Measurements from ENCODE around the gene QKI. TPM values are rescaled to one million over a fixed set of nuclear protein-coding genes. Genes with fewer than 3 reads are reported as not detected.

QKI gene
- total RNA-seq, 1 experiment from 2014 or later: 176 TPM

DNA sequence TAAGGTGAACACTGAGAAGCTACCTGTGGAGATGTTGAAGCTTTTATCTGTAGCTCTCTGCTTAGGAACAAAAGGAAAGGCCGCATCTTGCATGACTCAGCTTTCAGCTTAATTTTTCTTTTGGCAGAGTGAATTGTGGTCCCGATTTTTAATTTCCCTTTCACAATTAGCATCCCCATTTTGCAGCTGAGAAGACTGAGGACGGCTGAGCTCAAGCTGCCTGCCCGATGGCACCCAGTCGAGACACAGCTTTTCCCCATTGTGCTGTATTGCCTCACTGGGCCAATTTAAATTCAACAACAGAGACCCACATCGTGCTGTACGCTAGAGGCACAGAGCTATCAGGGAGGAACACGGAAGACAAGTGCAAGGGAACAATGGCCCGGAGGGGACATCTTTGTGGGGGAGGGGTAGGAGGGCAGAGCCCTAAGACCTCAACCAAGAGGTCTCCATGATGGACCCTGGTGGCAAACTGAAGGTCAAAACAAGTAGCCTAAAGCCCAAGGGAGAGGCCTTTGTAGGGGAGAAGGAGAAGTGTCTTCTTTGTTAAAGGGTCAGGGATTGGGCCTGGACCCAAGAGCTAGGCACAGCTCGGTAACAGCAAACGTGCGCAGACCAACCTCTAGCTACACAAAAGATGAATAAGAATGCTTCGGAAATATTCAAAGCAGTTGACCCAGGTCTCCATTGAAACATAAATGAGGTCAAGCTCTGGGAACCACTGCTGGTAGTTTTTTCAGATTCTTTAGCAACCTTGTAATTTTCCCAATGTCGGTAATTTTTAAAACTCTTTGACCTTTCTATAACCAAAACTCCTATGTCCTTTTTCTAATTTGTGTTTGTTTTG lies 13.3 kb upstream of the QKI start:
- Histone ChIP-seq H4K20me1 (ENCODE audit: control insufficient read depth, insufficient read depth, insufficient read length) (no peaks in the 10 kb centered on the region), H3K23ac (ENCODE audit: insufficient read length, low read depth, low read length) (no peak overlapping the region), H2BK12ac (ENCODE audit: insufficient read length, low read depth, low read length) (no peak overlapping the region), H3K23me2 (ENCODE audit: insufficient read length, low read depth, low read length, poor library complexity, severe bottlenecking) (peaks cover 3% of the 10 kb centered on the region), H3K18ac (ENCODE audit: insufficient read length, low read depth, low read length) (no peak overlapping the region), H3K56ac (ENCODE audit: insufficient read length, low read depth, low read length) (no peak overlapping the region), H4K5ac (ENCODE audit: insufficient read length, low read depth, low read length) (no peak overlapping the region), H3K4ac (ENCODE audit: low read depth, low read length) (no peak overlapping the region), H3K4me1 (ENCODE audit: insufficient read depth, low read length) (peaks cover 5% of the 10 kb centered on the region; the same call in 1 of the 2 replicates), H2AFZ (ENCODE audit: low read length) (no peak overlapping the region), H3K9ac (ENCODE audit: extremely low read depth, insufficient read length, low read length) (no peak overlapping the region), H4K8ac (replicated peaks; ENCODE audit: insufficient read length, low read depth, low read length) (no peak overlapping the region), H3K14ac (ENCODE audit: insufficient read depth, low read length) (no peak overlapping the region), H2AK5ac (ENCODE audit: insufficient read length, low read length) (no peak overlapping the region), H4K91ac (ENCODE audit: insufficient read length, low read depth, low read length) (no peak overlapping the region), H2BK15ac (ENCODE audit: low read depth, low read length) (no peak overlapping the region), H3K27ac (ENCODE audit: insufficient read length, low read depth, low read length) (no peak overlapping the region), H3K9me3 (ENCODE audit: control insufficient read depth, low read depth, low read length) (no peaks in the 10 kb centered on the region), H3K27me3 (ENCODE audit: insufficient read depth, low read length) (no peaks in the 10 kb centered on the region), H2BK120ac (ENCODE audit: low read depth, low read length, poor library complexity, severe bottlenecking) (no peak overlapping the region), H3T11ph (ENCODE audit: low read length) (no peak overlapping the region), H3K4me2 (ENCODE audit: insufficient read depth, insufficient read length, low read length) (no peak overlapping the region), H3K79me2 (ENCODE audit: insufficient read depth, low read length) (no peaks in the 10 kb centered on the region), H3K79me1 (ENCODE audit: insufficient read depth, low read depth, low read length, poor library complexity, severe bottlenecking) (no peaks in the 10 kb centered on the region), H2BK5ac (ENCODE audit: insufficient read length, low read length) (no peak overlapping the region), H2BK20ac (ENCODE audit: low read depth, low read length, poor library complexity, severe bottlenecking) (no peak overlapping the region)
- Mint-ChIP-seq H3K27me3 (ENCODE audit: low read depth) (peaks cover 15% of the 10 kb centered on the region), H3K4me3 (no peak overlapping the region; a peak in 1 of 5 replicates), H3K36me3 (ENCODE audit: insufficient read depth in 1 of 3, low read depth in 3 of 3) (0 out of 7 replicates have a peak, but pooled peaks cover 0 to 4% (median 0%) of the 10 kb centered on the region in 3 experiments), H3K4me1 (peaks cover 62 to 66% of the 10 kb centered on the region in 2 experiments), H3K9me3 (no peaks in the 10 kb centered on the region; a peak in 3 of 5 replicates), H3K27ac (peak overlapping the region; percentile 65 to 78 (median 67); a peak in 3 of 7 replicates)
- DNase-seq: no peak
- no CpG with 5 or more reads among the region's 14 CpGs for WGBS (ENCODE audit: extremely low coverage, insufficient read length, low lambda C conversion rate)
- TF ChIP-seq, protein P1, sequence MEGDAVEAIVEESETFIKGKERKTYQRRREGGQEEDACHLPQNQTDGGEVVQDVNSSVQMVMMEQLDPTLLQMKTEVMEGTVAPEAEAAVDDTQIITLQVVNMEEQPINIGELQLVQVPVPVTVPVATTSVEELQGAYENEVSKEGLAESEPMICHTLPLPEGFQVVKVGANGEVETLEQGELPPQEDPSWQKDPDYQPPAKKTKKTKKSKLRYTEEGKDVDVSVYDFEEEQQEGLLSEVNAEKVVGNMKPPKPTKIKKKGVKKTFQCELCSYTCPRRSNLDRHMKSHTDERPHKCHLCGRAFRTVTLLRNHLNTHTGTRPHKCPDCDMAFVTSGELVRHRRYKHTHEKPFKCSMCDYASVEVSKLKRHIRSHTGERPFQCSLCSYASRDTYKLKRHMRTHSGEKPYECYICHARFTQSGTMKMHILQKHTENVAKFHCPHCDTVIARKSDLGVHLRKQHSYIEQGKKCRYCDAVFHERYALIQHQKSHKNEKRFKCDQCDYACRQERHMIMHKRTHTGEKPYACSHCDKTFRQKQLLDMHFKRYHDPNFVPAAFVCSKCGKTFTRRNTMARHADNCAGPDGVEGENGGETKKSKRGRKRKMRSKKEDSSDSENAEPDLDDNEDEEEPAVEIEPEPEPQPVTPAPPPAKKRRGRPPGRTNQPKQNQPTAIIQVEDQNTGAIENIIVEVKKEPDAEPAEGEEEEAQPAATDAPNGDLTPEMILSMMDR (conservative IDR thresholded peaks at IDR 0.05): no peak
